GM19467 (cell line): ENCODE measurements around the gene ECD.
"Not testable (repeated sequence)": the region's sequence is repeated elsewhere in the genome, so short reads cannot be mapped to it uniquely, and the experiment has no call there.

Experiments
- ATAC-seq: cut with Tn5 transposase; IDR thresholded peaks from one replicate; pipeline ENCODE4 v1.9.1; 2021; ENCODE audit warnings: mild to moderate bottlenecking, moderate library complexity; ENCODE audit not compliant: unreplicated experiment

The ECD gene

GRCh38 chr10:73161079-73161478, 6.7 kb downstream of the ECD start:
- no peak for ATAC-seq

- no peak for ATAC-seq
Observed at GRCh38 chr10:73159038-73159648, 8.7 kb downstream of the ECD start.

- ATAC-seq = no peak
Observed at GRCh38 chr10:73156054-73156453, 11.8 kb downstream of the ECD start.

GRCh38 chr10:73152009-73152408, 15.8 kb downstream of the ECD start:
- ATAC-seq = no peak

GRCh38 chr10:73150633-73151413, 17.0 kb downstream of the ECD start:
- not testable (repeated sequence) for ATAC-seq

GRCh38 chr10:73141603-73142002, 26.2 kb downstream of the ECD start:
- no peak for ATAC-seq

- no peak for ATAC-seq
Observed at GRCh38 chr10:73139251-73139650, 28.6 kb downstream of the ECD start.

- no peak for ATAC-seq
Observed at GRCh38 chr10:73136627-73137026, 31.2 kb downstream of the ECD start.

GRCh38 chr10:73134727-73135126, 33.1 kb downstream of the ECD start:
- ATAC-seq = no peak

GRCh38 chr10:73131913-73132686, 35.7 kb downstream of the ECD start:
- no peak for ATAC-seq

GRCh38 chr10:73131301-73131700, 36.5 kb downstream of the ECD start:
- ATAC-seq = no peak

- ATAC-seq = no peak
Observed at GRCh38 chr10:73126343-73126742, 41.5 kb downstream of the ECD start.

GRCh38 chr10:73119952-73120351, 47.9 kb downstream of the ECD start:
- ATAC-seq = no peak

GRCh38 chr10:73119457-73119856, 48.4 kb downstream of the ECD start:
- no peak for ATAC-seq

- ATAC-seq = peak; percentile 45
Observed at GRCh38 chr10:73117976-73118743, 49.6 kb downstream of the ECD start.

GRCh38 chr10:73116017-73116416, 51.8 kb downstream of the ECD start:
- ATAC-seq = no peak

- ATAC-seq = no peak
Observed at GRCh38 chr10:73113551-73113950, 54.3 kb downstream of the ECD start.

GRCh38 chr10:73112032-73112431, 55.8 kb downstream of the ECD start:
- ATAC-seq = not testable (repeated sequence)

- ATAC-seq = no peak
Observed at GRCh38 chr10:73110345-73110849, 57.4 kb downstream of the ECD start, which contains the start of gene NUDT13. TSS of gene NUDT13 (plus strand) at chr10:73110455. CDS start at chr10:73114366, 3,911 bp downstream.

GRCh38 chr10:73109248-73109652, 58.6 kb downstream of the ECD start:
- ATAC-seq = not testable (repeated sequence)

GRCh38 chr10:73106301-73106700, 61.5 kb downstream of the ECD start:
- no peak for ATAC-seq
